Mucosa of rectum (tissue), 2 donors: ENCODE measurements around the gene NOL8.

Experiments
- H3K27ac ChIP-seq, 2 donors: one replicate each; pipeline ENCODE4 v1.7.0; 2013; ENCODE audit warnings: inconsistent platforms in 2 of 2, low read depth in 2 of 2, low read length in 2 of 2
- H3K27me3 ChIP-seq, 2 donors: one replicate each; pipeline ENCODE4 v1.7.0; 2013; ENCODE audit warnings: low read length in 2 of 2; ENCODE audit not compliant: control insufficient read depth in 2 of 2, insufficient read depth in 2 of 2
- H3K36me3 ChIP-seq, 2 donors: one replicate each; pipeline ENCODE4 v1.7.0; 2013; ENCODE audit warnings: low read length in 2 of 2; ENCODE audit not compliant: control insufficient read depth in 2 of 2, insufficient read depth in 2 of 2
- H3K4me1 ChIP-seq, 2 donors: one replicate each; pipeline ENCODE4 v1.7.0; 2013; ENCODE audit warnings: low read length in 2 of 2, mild to moderate bottlenecking in 1 of 2; ENCODE audit not compliant: control insufficient read depth in 2 of 2, insufficient read depth in 2 of 2
- H3K4me3 ChIP-seq, 2 donors: one replicate each; pipeline ENCODE4 v1.7.0; 2013; ENCODE audit warnings: low read length in 2 of 2
- H3K9ac ChIP-seq, 2 donors: one replicate each; pipeline ENCODE4 v1.7.0; 2013; ENCODE audit warnings: low read length in 2 of 2, low read depth in 1 of 2, mild to moderate bottlenecking in 1 of 2
- H3K9me3 ChIP-seq, 2 donors: one replicate each; pipeline ENCODE4 v1.7.0; 2013; ENCODE audit warnings: low read length in 2 of 2; ENCODE audit not compliant: control insufficient read depth in 2 of 2
- donor health status: healthy.
- donor health status: Normal muscosa, but diverticular disease.

The NOL8 gene

GRCh38 chr9:92342825-92343488 lies 17.8 kb upstream of the NOL8 start:
- Histone ChIP-seq H3K9me3 (no peaks in the 10 kb centered on the region), H3K4me3 (no peak overlapping the region), H3K9ac (no peak overlapping the region), H3K27ac (no peak overlapping the region), H3K36me3 (no peaks in the 10 kb centered on the region), H3K4me1 (no peaks in the 10 kb centered on the region), H3K27me3 (no peaks in the 10 kb centered on the region)

- Histone ChIP-seq H3K9me3 (no peaks in the 10 kb centered on the region), H3K36me3 (no peaks in the 10 kb centered on the region), H3K27me3 (no peaks in the 10 kb centered on the region), H3K9ac (no peak overlapping the region), H3K4me3 (no peak overlapping the region), H3K27ac (no peak overlapping the region), H3K4me1 (no peaks in the 10 kb centered on the region)
Observed at GRCh38 chr9:92341578-92341977, 16.4 kb upstream of the NOL8 start.

DNA sequence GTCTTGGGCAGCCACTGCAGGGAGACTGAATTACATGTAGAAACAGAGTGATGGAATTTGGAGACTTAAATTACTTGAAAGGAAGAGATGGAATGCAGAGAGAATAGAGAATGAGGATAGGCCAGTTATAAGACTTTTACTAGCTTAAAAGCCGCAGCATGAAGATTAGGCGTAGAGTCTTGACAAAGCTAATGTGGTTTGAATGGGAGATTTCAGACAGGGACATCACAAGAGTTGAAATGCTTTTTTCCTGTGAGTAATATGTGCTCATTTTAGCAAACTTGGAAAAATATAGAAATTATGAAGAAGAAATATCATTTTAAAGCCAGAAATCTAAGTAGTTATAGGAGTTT lies 8.1 kb upstream of the NOL8 start:
- no peaks in the 10 kb centered on the region for H3K9me3 ChIP-seq
- H3K4me3 ChIP-seq: no peak overlapping the region
- H3K27ac ChIP-seq: no peak overlapping the region
- H3K4me1 ChIP-seq: no peaks in the 10 kb centered on the region
- no peaks in the 10 kb centered on the region for H3K27me3 ChIP-seq
- H3K9ac ChIP-seq: no peak overlapping the region
- no peaks in the 10 kb centered on the region for H3K36me3 ChIP-seq

GRCh38 chr9:92332577-92333281 lies 7.6 kb upstream of the NOL8 start:
- Histone ChIP-seq H3K36me3 (no peaks in the 10 kb centered on the region), H3K9me3 (no peaks in the 10 kb centered on the region), H3K4me1 (no peaks in the 10 kb centered on the region), H3K4me3 (no peak overlapping the region), H3K27ac (no peak overlapping the region), H3K9ac (no peak overlapping the region), H3K27me3 (no peaks in the 10 kb centered on the region)

GRCh38 chr9:92328225-92328624 lies 3.1 kb upstream of the NOL8 start:
- Histone ChIP-seq H3K4me1 (peaks cover 10 to 17% of the 10 kb centered on the region in 2 donors), H3K27me3 (no peaks in the 10 kb centered on the region), H3K27ac (no peak overlapping the region), H3K9me3 (no peaks in the 10 kb centered on the region), H3K9ac (no peak overlapping the region), H3K36me3 (no peaks in the 10 kb centered on the region), H3K4me3 (no peak overlapping the region)

DNA sequence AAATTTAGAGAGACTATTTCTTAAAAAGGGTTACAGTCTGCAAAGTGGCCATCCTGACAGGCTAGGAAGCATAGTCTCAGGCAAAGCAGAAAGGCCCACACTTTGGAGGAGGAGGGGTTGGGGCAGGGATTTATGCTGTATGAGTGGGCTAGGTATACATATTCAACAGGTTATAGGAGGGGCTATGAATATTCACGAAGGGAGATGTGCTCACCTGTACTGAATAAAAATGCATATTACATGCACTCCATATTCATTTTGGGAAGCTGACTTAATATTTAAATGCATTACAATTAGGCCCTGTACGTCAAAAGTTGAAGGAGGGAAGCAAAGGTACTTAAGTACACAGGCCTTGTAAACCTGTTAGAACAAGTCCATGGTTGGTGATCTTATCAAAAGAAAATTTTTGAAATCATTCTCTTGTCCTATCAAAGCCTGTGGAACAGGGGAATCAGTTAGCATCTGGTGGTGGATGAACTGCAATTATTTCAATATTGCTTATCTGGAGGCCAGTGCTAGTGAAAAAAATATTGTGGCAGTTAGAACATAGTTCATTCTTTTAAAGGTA lies 2.2 kb upstream of the NOL8 start:
- no peaks in the 10 kb centered on the region for H3K9me3 ChIP-seq

GRCh38 chr9:92325991-92326500 lies 896 bp upstream of the NOL8 start:
- peak overlapping the region; percentile 78 to 97 for H3K4me3 ChIP-seq
- H3K9me3 ChIP-seq: no peaks in the 10 kb centered on the region
- peaks cover 10 to 17% of the 10 kb centered on the region in 2 donors for H3K4me1 ChIP-seq
- H3K9ac ChIP-seq: peak overlapping the region; percentile 90 to 92
- H3K36me3 ChIP-seq: peaks cover 0 to 11% of the 10 kb centered on the region in 2 donors
- no peaks in the 10 kb centered on the region for H3K27me3 ChIP-seq
- H3K27ac ChIP-seq: peak overlapping the region; percentile 97 to 98

More for the DNA sequence above, 2.2 kb upstream of the NOL8 start:
- peaks cover 10 to 17% of the 10 kb centered on the region in 2 donors for H3K4me1 ChIP-seq
- no peak overlapping the region for H3K27ac ChIP-seq
- H3K4me3 ChIP-seq: no peak overlapping the region
- no peak overlapping the region for H3K9ac ChIP-seq
- H3K27me3 ChIP-seq: no peaks in the 10 kb centered on the region
- H3K36me3 ChIP-seq: peaks cover 0 to 7% of the 10 kb centered on the region in 2 donors

- peak overlapping the region; percentile 97 to 98 for H3K27ac ChIP-seq
- peak overlapping the region; percentile 90 to 92 for H3K9ac ChIP-seq
- peaks cover 5 to 16% of the 10 kb centered on the region in 2 donors for H3K36me3 ChIP-seq
- no peaks in the 10 kb centered on the region for H3K27me3 ChIP-seq
- H3K4me1 ChIP-seq: peaks cover 10 to 17% of the 10 kb centered on the region in 2 donors
- H3K9me3 ChIP-seq: no peaks in the 10 kb centered on the region
- peak overlapping the region; percentile 78 to 97 for H3K4me3 ChIP-seq
Observed at GRCh38 chr9:92324889-92325268, 271 bp downstream of the NOL8 start.

DNA sequence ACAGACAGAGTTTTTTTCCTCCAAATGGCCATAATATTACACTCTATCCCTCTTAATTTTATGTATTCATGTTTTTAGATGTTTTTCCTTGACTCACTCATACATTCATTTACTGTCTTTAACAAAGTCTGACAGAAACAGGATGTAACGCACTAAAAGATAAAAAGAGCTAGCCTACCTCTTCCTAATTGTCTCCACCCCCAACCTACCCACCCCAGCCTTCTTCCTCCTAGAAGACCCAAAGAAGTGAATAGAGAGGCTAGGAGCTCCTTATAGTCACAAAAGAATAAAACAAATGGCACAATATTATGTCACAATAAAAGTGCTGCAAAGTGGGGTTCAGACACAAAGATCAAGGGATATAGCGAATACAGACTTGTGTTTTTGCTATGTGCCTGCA lies 719 bp downstream of the NOL8 start:
- no peaks in the 10 kb centered on the region for H3K27me3 ChIP-seq
- H3K36me3 ChIP-seq: peaks cover 9 to 21% of the 10 kb centered on the region in 2 donors
- H3K9me3 ChIP-seq: no peaks in the 10 kb centered on the region
- no peak overlapping the region for H3K27ac ChIP-seq
- H3K9ac ChIP-seq: peak overlapping the region; percentile 90 to 92
- peaks cover 10 to 17% of the 10 kb centered on the region in 2 donors for H3K4me1 ChIP-seq
- peak overlapping the region; percentile 78 to 97 for H3K4me3 ChIP-seq

DNA sequence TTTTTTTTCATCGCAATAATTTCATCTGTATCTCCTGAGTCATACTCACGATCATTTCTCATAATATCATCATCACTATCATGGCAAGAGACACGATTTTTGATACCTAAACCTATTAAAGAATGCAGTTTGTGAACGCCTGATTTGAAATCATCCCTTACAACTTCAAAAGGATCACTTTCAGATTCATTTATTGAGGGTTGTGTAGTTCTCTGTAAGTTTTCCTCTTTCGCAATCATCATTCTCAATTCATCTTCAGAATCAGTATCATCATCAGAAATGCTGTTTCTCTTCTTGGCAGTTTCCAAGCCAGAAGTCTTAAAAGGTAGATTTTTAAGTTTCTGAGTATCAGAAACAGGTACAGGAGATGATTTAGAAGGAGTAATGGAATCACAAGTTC lies 9.7 kb downstream of the NOL8 start:
- Histone ChIP-seq H3K36me3 (peaks cover 48 to 55% of the 10 kb centered on the region in 2 donors), H3K4me3 (no peak overlapping the region), H3K27me3 (no peaks in the 10 kb centered on the region), H3K9me3 (no peaks in the 10 kb centered on the region), H3K9ac (no peak overlapping the region), H3K4me1 (no peaks in the 10 kb centered on the region), H3K27ac (no peak overlapping the region)
